Kidney epithelial cell (primary cell): ENCODE results near the gene CHPF2. TPM values are rescaled to one million over a fixed set of nuclear protein-coding genes. Genes with fewer than 3 reads are reported as not detected.

Experiments used
- DNase-seq: peaks from one replicate; pipeline ENCODE4 v3.0.0-alpha.2; 2010; ENCODE audit warnings: low read depth
- H3K27me3 ChIP-seq: 2 replicates; pipeline ENCODE4 v1.6.0; 2011; ENCODE audit warnings: low read length; ENCODE audit not compliant: control insufficient read depth, insufficient read depth
- H3K36me3 ChIP-seq: 2 replicates; pipeline ENCODE4 v1.5.1; 2011; ENCODE audit warnings: low read length; ENCODE audit not compliant: control insufficient read depth, insufficient read depth
- H3K4me3 ChIP-seq: 2 replicates; pipeline ENCODE4 v1.5.1; 2011; ENCODE audit warnings: low read depth, mild to moderate bottlenecking, control low read depth, low read length
- CTCF ChIP-seq: IDR thresholded peaks from 2 replicates; pipeline ENCODE4 v1.5.1; 2011; ENCODE audit warnings: mild to moderate bottlenecking, moderate library complexity, low read length, control low read depth, inconsistent platforms; ENCODE audit not compliant: insufficient read depth, poor library complexity, severe bottlenecking
- total RNA-seq: library from RNA; depleted of rRNA; stranded (reverse); fragments of >200 nt; gene quantifications from 2 replicates; pipeline ENCODE4 v1.2.3, GENCODE V29; 2015

Gene CHPF2
- total RNA-seq, 1 donor from 2014 or later: 60.0 TPM

- peak overlapping the region; percentile 40 for H3K4me3 ChIP-seq
- no peaks in the 10 kb centered on the region for H3K36me3 ChIP-seq
- no peak for TF ChIP-seq CTCF
- H3K27me3 ChIP-seq: peaks cover 24% of the 10 kb centered on the region
- no peak for DNase-seq
Observed at GRCh38 chr7:151252561-151252835, 20.2 kb downstream of the CHPF2 start.

- no peak overlapping the region for H3K4me3 ChIP-seq
- no peak for DNase-seq
- H3K36me3 ChIP-seq: no peaks in the 10 kb centered on the region
- peaks cover 30% of the 10 kb centered on the region for H3K27me3 ChIP-seq
- TF ChIP-seq CTCF: no peak
Observed at GRCh38 chr7:151252961-151253711, 20.9 kb downstream of the CHPF2 start.

GRCh38 chr7:151254316-151254715 is 22.0 kb downstream of the CHPF2 start:
- H3K4me3 ChIP-seq: no peak overlapping the region
- peaks cover 30% of the 10 kb centered on the region for H3K27me3 ChIP-seq
- TF ChIP-seq CTCF: no peak
- H3K36me3 ChIP-seq: no peaks in the 10 kb centered on the region
- DNase-seq: no peak

GRCh38 chr7:151254851-151255250 is 22.6 kb downstream of the CHPF2 start:
- Histone ChIP-seq H3K27me3 (peaks cover 31% of the 10 kb centered on the region), H3K4me3 (no peak overlapping the region), H3K36me3 (no peaks in the 10 kb centered on the region)
- no peak for DNase-seq
- TF ChIP-seq CTCF: no peak

- DNase-seq: no peak
- H3K36me3 ChIP-seq: no peaks in the 10 kb centered on the region
- TF ChIP-seq CTCF: no peak
- no peak overlapping the region for H3K4me3 ChIP-seq
- H3K27me3 ChIP-seq: peaks cover 33% of the 10 kb centered on the region
Observed at GRCh38 chr7:151255390-151255789, 23.1 kb downstream of the CHPF2 start.

GRCh38 chr7:151256410-151257045 is 24.2 kb downstream of the CHPF2 start:
- Histone ChIP-seq H3K4me3 (no peak overlapping the region), H3K36me3 (no peaks in the 10 kb centered on the region), H3K27me3 (peaks cover 39% of the 10 kb centered on the region)
- DNase-seq: no peak
- no peak for TF ChIP-seq CTCF
